AG09319 (cell line): ENCODE results near the gene TDRD1.
A peak's percentile ranks its signal among the peaks of the same experiment; 100 is the strongest.

Experiments
- DNase-seq: peaks from one replicate; pipeline ENCODE4 v3.0.0-alpha.2; 2010; ENCODE audit warnings: low read depth; ENCODE audit errors: extremely low read depth
- CTCF ChIP-seq: IDR thresholded peaks from 2 replicates; pipeline ENCODE4 v1.5.1; 2011; ENCODE audit warnings: low read depth, mild to moderate bottlenecking, inconsistent platforms, low read length, moderate library complexity

The TDRD1 gene

GRCh38 chr10:114252883-114253282 lies 73.7 kb downstream of the TDRD1 start:
- DNase-seq = no peak
- TF ChIP-seq CTCF = no peak

GRCh38 chr10:114255227-114255626 lies 76.1 kb downstream of the TDRD1 start:
- no peak for TF ChIP-seq CTCF
- DNase-seq = no peak

- TF ChIP-seq CTCF = no peak
- DNase-seq = no peak
Measured at GRCh38 chr10:114256008-114256765, 77.0 kb downstream of the TDRD1 start.

DNA sequence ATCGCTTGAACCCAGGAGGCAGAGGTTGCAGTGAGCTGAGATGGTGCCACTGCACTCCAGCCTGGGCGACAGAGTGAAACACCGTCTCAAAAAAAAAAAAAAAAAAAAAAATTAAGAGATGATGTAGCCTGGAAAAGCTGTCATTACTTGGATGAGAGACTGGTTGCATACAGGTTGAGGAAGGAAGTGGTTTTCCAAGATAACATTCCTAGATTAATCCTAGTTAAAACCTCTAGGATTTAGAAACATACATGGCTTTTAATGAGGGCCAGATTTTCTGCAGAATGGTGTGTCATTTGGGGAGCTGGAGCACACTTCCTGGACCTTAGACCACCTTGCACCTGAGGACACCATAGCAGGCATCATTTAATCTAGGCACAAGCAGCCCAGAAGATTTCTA lies 77.7 kb downstream of the TDRD1 start:
- TF ChIP-seq CTCF = no peak
- DNase-seq = no peak

DNA sequence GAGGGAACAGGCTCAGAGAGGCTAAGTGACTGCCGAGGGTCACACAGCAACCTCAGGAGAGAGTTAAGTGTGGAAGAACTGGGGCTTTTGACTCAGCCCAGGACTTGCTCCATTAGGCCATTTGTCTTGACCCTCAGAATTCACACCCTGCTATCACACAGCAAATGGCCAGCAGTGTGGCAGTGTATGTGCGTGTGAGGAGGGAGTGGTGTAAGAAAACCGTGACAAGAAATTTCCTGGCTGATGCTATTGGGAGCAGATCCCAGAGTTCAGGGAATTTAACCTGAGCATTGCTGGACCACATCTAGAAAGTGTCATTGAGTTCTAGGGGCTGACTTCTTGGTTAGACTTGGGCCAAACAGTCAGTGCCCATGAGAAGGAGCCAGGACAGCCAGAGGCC lies 78.3 kb downstream of the TDRD1 start:
- no peak for TF ChIP-seq CTCF
- DNase-seq = no peak

DNA sequence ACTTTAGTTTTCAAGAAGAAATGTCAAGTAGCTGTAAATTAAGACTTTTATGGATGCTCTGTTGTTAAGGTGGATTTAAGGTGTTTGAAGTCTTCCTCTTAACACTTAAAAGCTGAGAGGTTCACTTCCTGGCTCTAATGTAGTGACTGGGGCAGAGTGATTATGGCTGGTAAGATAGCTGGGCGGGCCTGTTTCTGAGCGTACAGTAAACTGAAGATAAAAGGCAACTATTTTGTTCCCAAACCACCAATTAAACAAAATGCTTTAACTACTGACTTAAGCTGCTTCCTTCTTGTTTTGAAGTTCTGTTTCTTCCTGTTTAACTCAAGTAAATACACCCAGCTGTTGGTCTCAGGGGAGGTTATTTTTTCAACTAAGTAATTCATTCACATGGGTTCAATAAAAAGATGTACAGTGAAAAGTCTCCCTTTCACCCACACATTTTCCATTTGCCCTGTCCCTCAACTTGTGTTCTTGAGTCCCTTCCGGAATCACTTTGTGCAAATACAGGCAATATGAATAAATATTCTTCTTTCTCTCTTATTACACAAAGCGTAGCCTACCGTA lies 79.2 kb downstream of the TDRD1 start:
- no peak for DNase-seq
- TF ChIP-seq CTCF = no peak

GRCh38 chr10:114259824-114260223 lies 80.7 kb downstream of the TDRD1 start:
- DNase-seq = peak; percentile 52
- no peak for TF ChIP-seq CTCF
